ENCODE measurements around the gene PCYT2.
"Not testable (repeated sequence)": the region's sequence is repeated elsewhere in the genome, so short reads cannot be mapped to it uniquely, and the experiment has no call there.

The PCYT2 gene

DNA sequence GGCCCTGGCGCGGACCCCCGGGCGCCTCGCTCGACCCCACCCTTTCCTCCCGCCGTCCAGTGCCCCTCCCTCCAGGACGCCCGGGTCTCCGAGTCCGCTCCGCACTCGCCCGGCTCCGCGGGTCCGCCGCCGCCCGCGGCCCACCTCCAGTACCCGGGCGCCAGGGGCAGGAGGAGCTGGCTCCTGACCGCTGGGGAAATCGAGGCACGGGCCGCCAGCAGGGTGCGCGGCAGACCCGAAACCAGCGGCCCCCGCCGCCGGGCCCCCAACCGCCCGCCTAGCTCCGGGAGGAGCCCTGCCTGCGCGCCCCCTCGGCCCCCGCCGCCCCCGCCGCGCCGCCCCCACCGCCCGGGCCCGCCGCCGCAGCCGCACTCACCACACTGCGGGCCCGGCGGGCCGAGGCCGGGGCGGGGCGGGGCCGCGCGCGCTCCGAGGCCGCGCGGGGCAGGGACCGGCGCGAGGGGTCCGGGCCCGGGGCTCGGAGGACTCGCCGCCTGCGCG is 16.0 kb upstream of the PCYT2 start:
- DNase-seq, result no peak

GRCh38 chr17:81926451-81927151 is 15.4 kb upstream of the PCYT2 start:
- DNase-seq, result peak; percentile 74

DNA sequence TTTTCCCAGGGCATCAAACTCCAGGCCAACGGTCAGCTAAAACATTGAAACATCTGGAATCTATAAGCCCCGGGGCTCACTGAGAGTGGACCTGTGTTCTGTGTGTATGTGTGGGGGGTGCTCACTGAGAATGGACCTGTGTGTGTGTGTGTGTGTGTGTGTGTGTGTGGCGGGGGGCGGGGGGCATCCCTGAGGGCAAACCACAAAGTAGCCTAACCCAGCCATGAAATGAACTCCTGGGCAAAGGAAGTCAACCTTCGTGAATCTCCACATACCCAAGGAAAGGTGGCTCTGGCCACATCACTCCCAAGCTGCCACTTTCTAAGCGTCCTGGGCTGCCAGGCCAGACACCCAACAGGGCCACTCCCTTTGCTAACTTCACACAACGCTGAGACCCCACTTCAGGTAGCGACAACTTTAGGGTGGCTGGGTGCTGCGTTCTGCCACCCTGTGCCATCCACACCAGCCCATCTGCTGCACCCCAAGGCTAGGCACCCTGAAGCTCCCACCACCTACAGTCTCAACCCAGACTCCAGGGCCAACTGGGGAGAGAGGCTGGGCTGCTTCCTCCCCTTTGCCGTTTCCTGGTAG is 14.8 kb upstream of the PCYT2 start:
- DNase-seq, result no peak

GRCh38 chr17:81924557-81925532 is 13.6 kb upstream of the PCYT2 start:
- no peak for DNase-seq

GRCh38 chr17:81923302-81924260 is 12.4 kb upstream of the PCYT2 start:
- DNase-seq, result no peak

- no peak for DNase-seq
Measured at GRCh38 chr17:81922566-81923301, 11.5 kb upstream of the PCYT2 start.

- DNase-seq, result no peak
Measured at GRCh38 chr17:81921996-81922565, 10.9 kb upstream of the PCYT2 start.

GRCh38 chr17:81921537-81921862 is 10.3 kb upstream of the PCYT2 start:
- DNase-seq, result no peak

GRCh38 chr17:81920612-81921536 is 9.7 kb upstream of the PCYT2 start:
- no peak for DNase-seq

DNA sequence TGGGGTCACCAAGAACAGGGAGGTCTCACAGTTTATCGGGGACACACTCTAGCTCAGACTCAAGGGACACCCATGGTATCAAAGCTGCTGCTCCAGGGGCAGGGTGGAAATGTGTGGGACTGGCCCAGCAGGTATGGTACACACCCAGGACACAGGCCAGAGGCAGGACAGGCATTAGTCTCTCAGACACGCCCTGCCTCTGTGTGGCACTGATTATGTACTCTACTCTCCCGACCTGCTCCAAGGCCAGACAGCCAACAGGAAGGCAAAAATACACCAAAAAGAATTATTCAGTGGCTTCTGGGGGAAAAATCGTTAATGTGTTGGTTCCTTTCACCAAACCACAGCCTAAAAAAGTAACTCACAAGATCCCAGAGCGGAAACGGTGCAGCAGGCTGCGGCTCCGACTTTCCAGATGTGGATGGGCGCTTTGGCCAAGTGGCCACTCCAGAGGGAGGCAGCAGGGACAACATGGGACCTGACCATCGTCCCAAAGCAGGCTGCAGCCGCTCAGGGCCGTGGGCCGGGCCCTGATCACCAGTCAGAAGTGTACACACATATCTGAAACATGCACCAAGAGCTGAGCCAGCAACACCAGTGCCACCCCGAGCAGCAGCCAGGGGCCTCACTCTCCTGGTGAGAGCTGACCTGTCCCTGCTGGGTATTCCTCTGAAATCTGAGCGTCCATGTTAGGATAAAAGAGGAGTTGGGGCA is 7.8 kb upstream of the PCYT2 start:
- DNase-seq, result no peak

GRCh38 chr17:81918333-81918669 is 7.1 kb upstream of the PCYT2 start:
- not testable (repeated sequence) for DNase-seq

- DNase-seq, result peak; percentile 62
Measured at GRCh38 chr17:81917565-81918332, 6.5 kb upstream of the PCYT2 start, which contains the start of gene SIRT7. TSS of gene SIRT7 (minus strand) at chr17:81918176. CDS start at chr17:81918131, 45 bp downstream.

DNA sequence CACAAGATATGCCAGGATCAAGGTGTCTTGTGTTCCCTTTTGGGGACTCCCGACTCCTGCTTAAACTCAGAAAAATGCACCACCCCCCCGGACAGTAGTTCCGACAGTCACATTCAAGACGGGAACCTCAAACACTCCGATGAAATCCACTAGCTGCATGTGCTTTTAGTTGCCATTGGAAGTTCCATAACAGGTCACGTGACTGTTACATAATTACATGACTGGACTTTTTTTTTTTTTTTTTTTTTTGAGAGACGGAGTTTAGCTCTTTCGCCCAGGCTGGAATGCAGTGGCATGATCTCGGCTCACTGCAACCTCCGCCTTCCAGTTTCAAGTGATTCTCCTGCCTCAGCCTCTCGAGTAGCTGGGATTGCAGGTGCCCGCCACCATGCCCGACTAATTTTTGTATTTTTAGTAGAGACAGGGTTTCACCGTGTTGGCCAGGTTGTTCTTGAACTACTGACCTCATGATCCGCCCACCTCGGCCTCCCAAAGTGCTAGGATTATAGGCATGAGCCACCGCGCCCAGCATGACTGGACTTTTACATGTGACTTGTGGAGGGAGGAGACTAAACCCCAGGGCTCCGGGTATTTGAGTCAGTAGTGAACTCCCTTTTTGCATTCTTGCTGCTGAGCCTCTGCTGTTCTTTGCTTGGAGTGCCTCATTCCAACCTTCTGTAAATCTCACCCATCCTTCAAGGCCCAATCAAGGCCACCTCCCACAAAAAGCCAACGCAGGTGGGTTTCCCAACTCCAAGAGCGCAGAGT is 5.2 kb upstream of the PCYT2 start:
- no peak for DNase-seq

DNA sequence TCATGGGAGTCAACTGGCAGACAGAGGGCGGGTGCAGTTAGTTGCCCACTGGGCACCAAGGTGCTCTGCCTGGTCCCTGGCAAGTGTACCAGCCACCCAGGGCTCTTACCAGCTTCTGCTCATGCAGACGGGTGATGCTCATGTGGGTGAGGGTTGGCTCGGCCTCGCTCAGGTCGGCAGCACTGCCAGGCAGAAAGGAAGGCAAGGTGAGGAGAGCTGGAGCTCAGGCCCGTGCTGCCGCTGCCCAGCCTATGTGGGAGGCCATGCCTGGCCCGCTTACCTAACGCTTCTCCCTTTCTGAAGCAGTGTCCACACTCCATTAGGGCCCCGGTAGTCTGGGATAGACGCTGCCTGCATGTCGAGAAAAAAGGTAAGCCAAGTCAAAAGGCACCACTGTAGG is 4.1 kb upstream of the PCYT2 start:
- no peak for DNase-seq

GRCh38 chr17:81914103-81914850 is 3.1 kb upstream of the PCYT2 start:
- no peak for DNase-seq

DNA sequence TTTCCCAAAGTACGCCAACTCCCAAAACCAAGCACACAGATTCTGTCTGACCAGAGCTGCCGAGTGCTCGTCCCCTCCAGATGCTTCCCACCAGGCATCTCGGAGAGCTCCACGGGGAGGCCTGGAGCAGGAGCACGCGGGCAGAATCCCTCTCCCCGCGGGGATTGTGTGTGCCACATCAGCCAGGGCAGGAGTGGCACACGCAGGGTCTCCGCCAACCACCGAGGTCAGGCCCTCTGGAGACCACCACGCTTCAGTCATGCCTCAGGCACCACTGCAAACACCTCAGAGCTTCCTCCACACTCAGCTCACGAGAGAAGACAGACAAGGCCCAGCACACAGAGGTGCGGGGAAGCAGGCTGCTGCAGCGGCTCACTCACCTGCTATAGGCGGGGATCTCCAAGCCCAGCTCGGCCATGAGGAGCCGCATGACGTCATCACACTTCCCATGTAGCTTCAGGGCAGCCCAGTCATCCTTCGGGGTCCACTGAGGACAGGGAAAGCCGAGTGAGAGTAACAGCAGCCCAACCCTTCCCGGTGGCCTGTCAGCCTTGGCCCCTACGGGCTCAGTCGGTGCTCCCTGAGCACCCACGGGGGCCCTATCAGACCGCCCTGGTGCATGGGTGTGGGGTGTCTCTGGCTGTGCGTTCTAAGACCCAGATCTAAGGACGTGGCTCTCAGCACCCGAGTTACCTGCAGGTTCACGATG is 2.3 kb upstream of the PCYT2 start:
- DNase-seq, result no peak
